Esophagus muscularis mucosa (tissue), 4 donors: Measurements from ENCODE around the gene DGKQ. TPM values are rescaled to one million over a fixed set of nuclear protein-coding genes. Genes with fewer than 3 reads are reported as not detected.
A peak's percentile ranks its signal among the peaks of the same experiment; 100 is the strongest.

Source experiments
- DNase-seq: peaks from one replicate; pipeline ENCODE4 v3.0.0-alpha.2; 2017; ENCODE audit errors: extremely low spot score
- H3K27ac ChIP-seq, 4 donors: fragments of 200-600 bp; sonication (generic); replicated peaks in 1 of 4; 1 replicate in 3 of 4; 2 replicates in 1 of 4; pipeline ENCODE4 v1.5.1; 2016 to 2019; ENCODE audit warnings: mild to moderate bottlenecking in 1 of 4
- H3K27me3 ChIP-seq, 4 donors: fragments of 200-600 bp; sonication (generic); one replicate each; pipeline versions ENCODE4 v1.5.1 to v1.6.0; 2016 to 2019
- H3K36me3 ChIP-seq, 4 donors: fragments of 200-600 bp; sonication (generic); one replicate each; pipeline ENCODE4 v1.5.1; 2016 to 2019
- H3K4me1 ChIP-seq, 4 donors: fragments of 200-600 bp; sonication (generic); one replicate each; pipeline ENCODE4 v1.5.1; 2016 to 2019
- H3K4me3 ChIP-seq, 4 donors: fragments of 200-600 bp; sonication (generic); 1 replicate in 2 of 4; 2 replicates in 2 of 4; pipeline ENCODE4 v1.5.1; 2016 to 2019; ENCODE audit warnings: mild to moderate bottlenecking in 4 of 4, moderate library complexity in 1 of 4
- H3K9me3 ChIP-seq, 4 donors: fragments of 200-600 bp; sonication (generic); 1 replicate in 3 of 4; 2 replicates in 1 of 4; pipeline ENCODE4 v1.5.1; 2016 to 2019
- EP300 ChIP-seq: sonication (generic); formaldehyde crosslinking; IDR thresholded peaks from one replicate; pipeline ENCODE4 v1.6.1; 2017; ENCODE audit warnings: antibody characterized with exemption
- POLR2A ChIP-seq: fragments of 450-650 bp; IDR thresholded peaks from one replicate; pipeline ENCODE4 v1.6.1; 2017; ENCODE audit warnings: antibody characterized with exemption, moderate library complexity, mild to moderate bottlenecking, low read depth
- POLR2AphosphoS5 ChIP-seq, 2 donors: sonication (generic); formaldehyde crosslinking; IDR thresholded peaks; one replicate each; pipeline ENCODE4 v1.6.1; 2017; ENCODE audit warnings: antibody characterized with exemption in 2 of 2
- WGBS: methylation state at CpG from one replicate; pipeline ENCODE4 v1.1.5; 2018; 5-methylcytosine and 5-hydroxymethylcytosine counted together
- intact Hi-C: fragments of 100-400 bp; cut with DNase I; formaldehyde crosslinking; loops from one replicate; pipeline ENCODE4 v1.15.1; 2023
- total RNA-seq, 4 donors: library from RNA; depleted of rRNA; stranded (reverse); fragments of >200 nt; gene quantifications; one replicate each; pipeline versions ENCODE4 v1.1.0 to v1.2.1, GENCODE V29; 2016
- TF ChIP-seq, protein P1 (sequence below), 3 experiments: fragments of 200-600 bp in 2 of 3; fragments of 450-650 bp in 1 of 3; sonication (generic) in 2 of 3; IDR thresholded peaks; one replicate each; pipeline ENCODE4 v1.5.1; 2017 to 2019; ENCODE audit warnings: antibody characterized with exemption in 3 of 3, mild to moderate bottlenecking in 2 of 3, moderate library complexity in 1 of 3

DGKQ gene
- total RNA-seq, 4 donors from 2014 or later = 7.5 to 11.9 (median 9.9) TPM

DNA sequence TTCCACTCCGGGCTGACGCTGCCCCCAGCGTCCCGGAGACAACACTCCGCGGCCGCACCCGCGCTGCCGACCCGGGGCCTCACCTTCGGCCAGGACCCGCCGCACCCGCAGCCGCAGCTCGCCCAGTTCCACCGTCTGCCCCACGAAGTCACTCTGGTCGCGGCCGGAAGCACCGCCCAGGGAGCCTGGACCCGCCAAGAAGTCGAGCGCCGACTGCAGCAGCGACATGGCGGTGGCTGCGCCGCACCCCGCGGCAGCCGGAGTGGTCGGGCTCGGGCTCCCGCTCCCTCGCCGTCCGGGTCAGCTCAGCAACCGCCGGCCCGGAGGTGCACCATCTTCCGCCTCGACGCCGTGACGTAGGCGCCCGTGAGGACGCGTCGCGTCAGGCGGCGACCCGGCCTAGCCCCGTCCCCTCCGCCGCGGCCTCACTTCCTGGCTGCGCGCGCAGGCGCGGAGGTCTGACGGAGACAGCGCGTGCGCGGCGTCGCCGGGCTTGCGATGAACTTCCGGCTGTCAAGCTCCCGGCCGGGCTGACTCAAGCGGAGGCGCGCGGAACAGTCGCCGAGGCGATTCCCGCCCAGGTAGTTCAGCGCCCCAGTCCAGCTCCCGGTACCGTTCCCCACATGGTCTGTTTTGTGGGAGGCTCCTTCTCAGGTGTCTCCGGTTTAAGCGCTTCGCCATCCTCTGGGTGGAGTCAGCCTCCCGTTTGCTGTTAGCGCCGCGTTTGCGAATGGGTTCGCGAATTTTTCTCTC, 41.2 kb downstream of the DGKQ start, which contains the start of the genes GAK and TMEM175:
Gene GAK (minus strand): TSS at position 357 of the 753 bp plus-strand sequence. CDS start 129 bp downstream, at position 228.
Gene TMEM175 (plus strand): TSS at position 501 of the 753 bp plus-strand sequence. CDS start 15,280 bp downstream, outside the sequence.
- Histone ChIP-seq H3K27me3 (no peaks in the 10 kb centered on the region), H3K27ac (peak within 1 kb of the TSS; percentile 85 to 96 (median 88)), H3K9me3 (no peaks in the 10 kb centered on the region), H3K4me1 (peaks cover 28 to 63% (median 49%) of the 10 kb centered on the region in 4 donors), H3K4me3 (peak within 1 kb of the TSS; percentile 78 to 99 (median 87)), H3K36me3 (no peaks in the 10 kb centered on the region)
- TF ChIP-seq POLR2A (peak; percentile 75), EP300 (no peak), POLR2AphosphoS5 (IDR thresholded peaks at IDR 0.05) (peak; percentile 94 to 99)
- TF ChIP-seq, protein P1, sequence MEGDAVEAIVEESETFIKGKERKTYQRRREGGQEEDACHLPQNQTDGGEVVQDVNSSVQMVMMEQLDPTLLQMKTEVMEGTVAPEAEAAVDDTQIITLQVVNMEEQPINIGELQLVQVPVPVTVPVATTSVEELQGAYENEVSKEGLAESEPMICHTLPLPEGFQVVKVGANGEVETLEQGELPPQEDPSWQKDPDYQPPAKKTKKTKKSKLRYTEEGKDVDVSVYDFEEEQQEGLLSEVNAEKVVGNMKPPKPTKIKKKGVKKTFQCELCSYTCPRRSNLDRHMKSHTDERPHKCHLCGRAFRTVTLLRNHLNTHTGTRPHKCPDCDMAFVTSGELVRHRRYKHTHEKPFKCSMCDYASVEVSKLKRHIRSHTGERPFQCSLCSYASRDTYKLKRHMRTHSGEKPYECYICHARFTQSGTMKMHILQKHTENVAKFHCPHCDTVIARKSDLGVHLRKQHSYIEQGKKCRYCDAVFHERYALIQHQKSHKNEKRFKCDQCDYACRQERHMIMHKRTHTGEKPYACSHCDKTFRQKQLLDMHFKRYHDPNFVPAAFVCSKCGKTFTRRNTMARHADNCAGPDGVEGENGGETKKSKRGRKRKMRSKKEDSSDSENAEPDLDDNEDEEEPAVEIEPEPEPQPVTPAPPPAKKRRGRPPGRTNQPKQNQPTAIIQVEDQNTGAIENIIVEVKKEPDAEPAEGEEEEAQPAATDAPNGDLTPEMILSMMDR (IDR thresholded peaks at IDR 0.05) = peak in 1 of 3 experiments; percentile 25
- 4% methylated on average over 9 of the region's 99 CpGs for WGBS
- peak; percentile 99 for DNase-seq
- intact Hi-C loops = no loop called here

DNA sequence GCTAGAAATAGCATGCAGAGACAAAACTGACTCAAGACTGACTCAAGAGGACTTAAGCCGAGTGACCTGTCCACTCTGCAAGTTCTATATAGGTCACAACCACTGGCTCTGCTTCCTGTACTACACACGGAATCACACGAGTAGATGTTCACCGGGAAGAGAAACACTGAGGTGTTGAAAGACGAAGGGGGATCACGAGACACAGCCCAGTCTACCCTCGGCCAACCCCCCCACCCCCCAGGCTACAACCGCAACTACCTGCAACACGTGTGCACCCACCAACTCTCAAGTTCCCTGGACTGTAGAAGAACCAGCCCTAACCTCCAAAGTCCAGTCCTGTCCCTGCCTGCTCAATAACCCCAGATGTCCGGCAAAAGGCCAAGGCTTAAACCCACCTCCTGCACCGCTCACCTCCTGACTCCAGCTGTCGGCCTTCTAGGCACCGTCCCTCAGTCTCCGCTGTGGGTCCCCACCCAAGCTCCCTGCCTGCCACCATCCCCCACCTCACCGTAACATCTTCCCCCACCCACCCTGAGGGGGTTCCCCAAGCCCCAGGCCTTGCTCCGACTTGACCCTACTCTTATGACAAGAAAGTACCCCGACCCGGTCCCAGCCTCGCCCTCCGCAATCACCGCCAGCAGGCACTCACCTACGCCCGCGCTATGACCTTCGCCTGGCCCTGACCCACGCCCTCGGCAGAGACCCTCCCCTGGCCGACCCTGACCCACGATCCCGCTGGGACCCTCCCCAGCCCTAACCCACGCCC, 42.0 kb downstream of the DGKQ start:
- no peak for DNase-seq
- peak overlapping the region; percentile 85 to 96 (median 88) for H3K27ac ChIP-seq
- no peaks in the 10 kb centered on the region for H3K36me3 ChIP-seq
- peak overlapping the region; percentile 78 to 99 (median 87) for H3K4me3 ChIP-seq
- intact Hi-C loops = no loop called here
- H3K27me3 ChIP-seq = no peaks in the 10 kb centered on the region
- H3K9me3 ChIP-seq = no peaks in the 10 kb centered on the region
- TF ChIP-seq EP300 = no peak
- WGBS = 3% methylated on average over 24 of the region's 31 CpGs
- H3K4me1 ChIP-seq = peaks cover 29 to 67% (median 50%) of the 10 kb centered on the region in 4 donors

DNA sequence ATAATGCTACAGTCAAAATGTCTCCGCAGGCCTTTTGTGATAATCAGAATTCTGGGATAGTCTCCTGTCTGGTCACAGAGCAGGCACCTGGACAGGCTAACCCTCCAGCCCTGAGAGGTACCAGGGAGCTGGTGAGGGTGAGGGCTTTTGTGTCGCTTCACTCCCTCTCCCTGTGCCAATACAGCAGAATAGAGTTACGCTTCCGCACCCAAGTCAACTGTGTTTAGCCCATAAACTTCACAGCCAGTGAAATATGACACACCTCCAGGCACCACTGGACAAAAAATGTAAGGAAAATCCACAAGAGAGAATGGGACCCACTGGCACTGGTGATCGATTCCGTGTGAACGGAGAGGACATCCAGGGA, 42.6 kb downstream of the DGKQ start:
- intact Hi-C loops = no loop called here
- WGBS = 69% methylated on average over 7 of the region's 7 CpGs
- peak overlapping the region; percentile 78 to 99 (median 87) for H3K4me3 ChIP-seq
- no peaks in the 10 kb centered on the region for H3K9me3 ChIP-seq
- no peak overlapping the region for H3K27ac ChIP-seq
- peaks cover 35 to 73% (median 53%) of the 10 kb centered on the region in 4 donors for H3K4me1 ChIP-seq
- TF ChIP-seq, protein P1 (IDR thresholded peaks at IDR 0.05) = no peak
- no peak for TF ChIP-seq POLR2AphosphoS5 (IDR thresholded peaks at IDR 0.05)
- no peak for TF ChIP-seq POLR2A
- no peak for TF ChIP-seq EP300
- no peaks in the 10 kb centered on the region for H3K36me3 ChIP-seq
- H3K27me3 ChIP-seq = no peaks in the 10 kb centered on the region
- DNase-seq = no peak

DNA sequence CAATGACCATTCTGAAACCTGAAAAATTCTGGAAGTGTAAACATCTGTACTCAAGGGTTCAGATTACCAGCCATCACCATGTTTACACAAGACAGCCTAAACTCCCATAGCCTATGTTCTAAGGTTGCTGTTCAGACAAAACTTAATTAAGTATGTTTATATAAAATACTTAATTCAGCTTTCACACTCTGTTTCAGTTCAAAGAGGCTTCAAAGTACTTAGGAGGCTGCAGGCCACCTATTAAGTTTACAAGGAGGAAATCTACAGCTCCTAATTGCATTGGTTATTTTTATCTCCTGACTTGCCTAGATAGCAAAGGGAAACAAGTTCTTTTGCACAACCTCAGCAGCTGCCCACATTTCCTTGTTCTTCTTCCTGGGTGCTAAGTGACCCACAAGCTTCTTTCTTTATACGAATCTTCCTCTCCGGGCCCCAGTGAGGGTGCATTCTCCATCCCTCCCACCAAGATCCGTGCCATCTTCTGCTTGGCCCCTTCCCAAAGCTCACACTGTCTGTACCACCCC, 43.3 kb downstream of the DGKQ start:
- Histone ChIP-seq H3K27me3 (no peaks in the 10 kb centered on the region), H3K27ac (no peak overlapping the region), H3K4me1 (peaks cover 42 to 80% (median 59%) of the 10 kb centered on the region in 4 donors), H3K4me3 (no peak overlapping the region), H3K9me3 (no peaks in the 10 kb centered on the region), H3K36me3 (no peaks in the 10 kb centered on the region)
- intact Hi-C loops = no loop called here
- 56% methylated on average over 3 of the region's 3 CpGs for WGBS
- no peak for DNase-seq
- TF ChIP-seq, protein P1 (IDR thresholded peaks at IDR 0.05) = no peak
- TF ChIP-seq EP300 (no peak), POLR2AphosphoS5 (IDR thresholded peaks at IDR 0.05) (no peak), POLR2A (no peak)
